ENCODE measurements around the gene RRBP1.

DNA sequence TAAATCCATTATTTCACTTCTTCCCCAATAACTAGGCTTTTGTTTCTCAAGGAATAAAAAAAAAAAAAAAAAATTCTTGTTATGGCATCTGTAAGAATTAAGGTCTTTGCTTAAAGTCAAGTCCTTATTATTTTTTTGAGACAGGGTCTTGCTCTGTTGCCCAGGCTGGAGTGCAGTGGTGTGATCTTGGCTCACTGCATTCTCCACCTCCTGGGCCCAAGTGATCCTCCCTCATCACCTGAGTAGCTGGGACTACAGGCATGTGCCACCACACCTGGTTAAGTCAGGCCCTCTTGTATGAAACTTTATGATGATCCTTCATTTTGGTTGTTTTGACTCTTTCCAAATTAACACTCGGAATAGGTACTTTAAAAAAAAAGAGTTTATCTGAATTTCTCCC lies 94.9 kb downstream of the RRBP1 start:
- TF ChIP-seq, protein P1, sequence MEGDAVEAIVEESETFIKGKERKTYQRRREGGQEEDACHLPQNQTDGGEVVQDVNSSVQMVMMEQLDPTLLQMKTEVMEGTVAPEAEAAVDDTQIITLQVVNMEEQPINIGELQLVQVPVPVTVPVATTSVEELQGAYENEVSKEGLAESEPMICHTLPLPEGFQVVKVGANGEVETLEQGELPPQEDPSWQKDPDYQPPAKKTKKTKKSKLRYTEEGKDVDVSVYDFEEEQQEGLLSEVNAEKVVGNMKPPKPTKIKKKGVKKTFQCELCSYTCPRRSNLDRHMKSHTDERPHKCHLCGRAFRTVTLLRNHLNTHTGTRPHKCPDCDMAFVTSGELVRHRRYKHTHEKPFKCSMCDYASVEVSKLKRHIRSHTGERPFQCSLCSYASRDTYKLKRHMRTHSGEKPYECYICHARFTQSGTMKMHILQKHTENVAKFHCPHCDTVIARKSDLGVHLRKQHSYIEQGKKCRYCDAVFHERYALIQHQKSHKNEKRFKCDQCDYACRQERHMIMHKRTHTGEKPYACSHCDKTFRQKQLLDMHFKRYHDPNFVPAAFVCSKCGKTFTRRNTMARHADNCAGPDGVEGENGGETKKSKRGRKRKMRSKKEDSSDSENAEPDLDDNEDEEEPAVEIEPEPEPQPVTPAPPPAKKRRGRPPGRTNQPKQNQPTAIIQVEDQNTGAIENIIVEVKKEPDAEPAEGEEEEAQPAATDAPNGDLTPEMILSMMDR (IDR thresholded peaks at IDR 0.05): no peak
- no peak for TF ChIP-seq POLR2A (IDR thresholded peaks at IDR 0.05)

Measured in lower leg skin (tissue), 3 donors.